Measurements from ENCODE around the gene CELF1.

Gene CELF1

GRCh38 chr11:47545298-47545697 is 7.6 kb downstream of the CELF1 start:
- TF ChIP-seq EZH2phosphoT487 (conservative IDR thresholded peaks at IDR 0.05; ENCODE audit: low read length), result no peak
- TF ChIP-seq CTCF (IDR thresholded peaks at IDR 0.05; ENCODE audit: insufficient read depth, low read length, poor library complexity, severe bottlenecking), result no peak
- Histone ChIP-seq H3K9ac (ENCODE audit: low read length) (no peak overlapping the region), H3K4me2 (ENCODE audit: low read depth, low read length, poor library complexity, severe bottlenecking) (no peak overlapping the region), H3K9me2 (replicated peaks; ENCODE audit: insufficient read depth, low read length) (no peaks in the 10 kb centered on the region), H3F3A (ENCODE audit: insufficient read depth) (0 out of 2 replicates have a peak, but pooled peaks cover 8% of the 10 kb centered on the region), H4K20me1 (ENCODE audit: low read depth, low read length) (peaks cover 21% of the 10 kb centered on the region), H3K27ac (ENCODE audit: low read depth, low read length) (no peak overlapping the region), H2AFZ (ENCODE audit: low read depth, low read length, severe bottlenecking) (no peak overlapping the region), H3K79me2 (ENCODE audit: insufficient read depth, low read length) (peaks cover 99% of the 10 kb centered on the region), H3K9me3 (ENCODE audit: insufficient read depth, low read length) (no peaks in the 10 kb centered on the region), H3K27me3 (ENCODE audit: low read length) (no peaks in the 10 kb centered on the region), H3K36me3 (ENCODE audit: low read length) (no peaks in the 10 kb centered on the region), H3K4me3 (ENCODE audit: insufficient read depth, low read length, poor library complexity, severe bottlenecking) (no peak overlapping the region)

- H4K20me1 ChIP-seq (ENCODE audit: low read depth, low read length), result peaks cover 28% of the 10 kb centered on the region
- H3K4me3 ChIP-seq (ENCODE audit: insufficient read depth, low read length, poor library complexity, severe bottlenecking), result no peak overlapping the region
These were observed 11.9 kb downstream of the CELF1 start for GRCh38 chr11:47541070-47541469.

GRCh38 chr11:47539681-47540039 is 13.3 kb downstream of the CELF1 start:
- H3K4me3 ChIP-seq (ENCODE audit: insufficient read depth, low read length, poor library complexity, severe bottlenecking), result no peak overlapping the region
- no peak overlapping the region for H3K4me2 ChIP-seq (ENCODE audit: low read depth, low read length, poor library complexity, severe bottlenecking)
- H3K9me3 ChIP-seq (ENCODE audit: insufficient read depth, low read length), result no peaks in the 10 kb centered on the region
- no peaks in the 10 kb centered on the region for H3K36me3 ChIP-seq (ENCODE audit: low read length)
- no peaks in the 10 kb centered on the region for H3K9me2 ChIP-seq (replicated peaks; ENCODE audit: insufficient read depth, low read length)
- TF ChIP-seq CTCF (IDR thresholded peaks at IDR 0.05; ENCODE audit: insufficient read depth, low read length, poor library complexity, severe bottlenecking), result no peak
- TF ChIP-seq EZH2phosphoT487 (conservative IDR thresholded peaks at IDR 0.05; ENCODE audit: low read length), result no peak
- no peak overlapping the region for H3K27ac ChIP-seq (ENCODE audit: low read depth, low read length)
- no peak overlapping the region for H3K9ac ChIP-seq (ENCODE audit: low read length)
- peaks cover 100% of the 10 kb centered on the region for H3K79me2 ChIP-seq (ENCODE audit: insufficient read depth, low read length)
- H2AFZ ChIP-seq (ENCODE audit: low read depth, low read length, severe bottlenecking), result no peak overlapping the region
- H3F3A ChIP-seq (ENCODE audit: insufficient read depth), result no peaks in the 10 kb centered on the region; the same call in 1 of the 2 replicates
- peaks cover 31% of the 10 kb centered on the region for H4K20me1 ChIP-seq (ENCODE audit: low read depth, low read length)
- H3K27me3 ChIP-seq (ENCODE audit: low read length), result no peaks in the 10 kb centered on the region

More at GRCh38 chr11:47541070-47541469, 11.9 kb downstream of the CELF1 start:
- no peak overlapping the region for H3K9ac ChIP-seq (ENCODE audit: low read length)
- H3K27me3 ChIP-seq (ENCODE audit: low read length), result no peaks in the 10 kb centered on the region
- no peaks in the 10 kb centered on the region for H3K36me3 ChIP-seq (ENCODE audit: low read length)
- no peak overlapping the region for H3K27ac ChIP-seq (ENCODE audit: low read depth, low read length)
- no peak overlapping the region for H3K4me2 ChIP-seq (ENCODE audit: low read depth, low read length, poor library complexity, severe bottlenecking)
- H3K9me3 ChIP-seq (ENCODE audit: insufficient read depth, low read length), result no peaks in the 10 kb centered on the region
- TF ChIP-seq EZH2phosphoT487 (conservative IDR thresholded peaks at IDR 0.05; ENCODE audit: low read length) (no peak), CTCF (IDR thresholded peaks at IDR 0.05; ENCODE audit: insufficient read depth, low read length, poor library complexity, severe bottlenecking) (no peak)
- no peak overlapping the region for H2AFZ ChIP-seq (ENCODE audit: low read depth, low read length, severe bottlenecking)
- no peaks in the 10 kb centered on the region; the same call in 1 of the 2 replicates for H3F3A ChIP-seq (ENCODE audit: insufficient read depth)
- no peaks in the 10 kb centered on the region for H3K9me2 ChIP-seq (replicated peaks; ENCODE audit: insufficient read depth, low read length)
- H3K79me2 ChIP-seq (ENCODE audit: insufficient read depth, low read length), result peaks cover 99% of the 10 kb centered on the region
